Fibroblast of skin of right biceps (primary cell): Measurements from ENCODE around the gene LPA.
"Not testable (repeated sequence)": the region's sequence is repeated elsewhere in the genome, so short reads cannot be mapped to it uniquely, and the experiment has no call there.

Experiments
- DNase-seq: peaks from one replicate; pipeline ENCODE4 v3.0.0-alpha.2; 2013

LPA gene

DNA sequence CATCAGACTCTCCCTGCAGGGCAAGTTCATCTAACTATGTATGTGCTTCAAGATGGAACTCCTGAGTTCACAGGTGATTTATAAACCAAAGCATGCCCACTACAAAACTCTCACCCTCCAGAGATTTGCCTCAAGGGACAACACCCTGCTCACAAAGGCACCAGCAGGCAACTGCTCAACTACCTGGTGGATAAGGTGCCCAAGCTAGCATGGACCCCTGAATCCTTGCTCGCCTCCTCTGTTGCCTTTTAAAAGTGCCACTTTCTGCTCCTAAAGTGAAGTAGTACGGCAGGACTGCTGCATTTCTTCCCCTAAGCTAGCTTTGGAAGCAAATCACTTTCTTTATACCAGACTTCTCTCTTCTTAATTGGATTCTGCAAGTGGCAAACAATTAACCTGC lies 1.2 kb downstream of the LPA start:
- no peak for DNase-seq

DNA sequence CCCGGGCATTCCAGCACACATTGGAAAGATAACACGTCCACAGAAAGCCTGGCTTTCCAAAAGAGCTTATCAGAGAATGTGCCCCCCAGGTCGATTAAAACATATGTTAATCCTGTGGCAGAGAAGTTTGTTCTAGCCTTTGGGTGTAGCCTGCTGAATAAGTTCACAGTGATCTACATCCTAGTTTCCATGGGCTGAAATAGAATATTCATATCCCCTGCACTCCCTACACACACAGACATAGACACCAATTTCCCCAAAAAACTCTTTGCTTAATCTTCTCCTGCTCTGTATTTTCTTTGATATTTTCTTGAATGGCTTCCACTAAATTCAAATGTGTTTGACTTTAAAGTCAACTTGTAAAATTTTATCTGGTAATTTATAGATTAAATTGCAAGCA lies 1.6 kb downstream of the LPA start:
- DNase-seq = no peak

DNA sequence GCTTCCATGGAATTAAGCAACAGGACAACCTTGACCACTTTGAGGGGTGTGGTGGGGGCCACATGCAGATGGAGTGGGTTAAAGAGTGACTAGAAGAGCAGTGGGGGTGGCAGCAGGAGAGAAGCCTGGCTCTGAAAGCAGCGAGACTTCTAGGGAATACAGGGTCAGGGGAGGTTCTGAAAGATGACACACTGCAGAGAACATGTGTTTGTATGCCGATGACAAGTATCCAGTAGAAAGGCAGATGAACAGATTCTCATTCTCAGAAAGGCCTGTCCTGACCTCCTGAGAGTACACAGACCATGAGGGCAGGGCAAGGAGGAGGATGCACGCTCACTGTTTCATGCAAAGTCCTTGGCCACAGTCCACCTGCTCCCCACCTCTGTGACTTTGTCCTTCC lies 2.9 kb downstream of the LPA start:
- no peak for DNase-seq

DNA sequence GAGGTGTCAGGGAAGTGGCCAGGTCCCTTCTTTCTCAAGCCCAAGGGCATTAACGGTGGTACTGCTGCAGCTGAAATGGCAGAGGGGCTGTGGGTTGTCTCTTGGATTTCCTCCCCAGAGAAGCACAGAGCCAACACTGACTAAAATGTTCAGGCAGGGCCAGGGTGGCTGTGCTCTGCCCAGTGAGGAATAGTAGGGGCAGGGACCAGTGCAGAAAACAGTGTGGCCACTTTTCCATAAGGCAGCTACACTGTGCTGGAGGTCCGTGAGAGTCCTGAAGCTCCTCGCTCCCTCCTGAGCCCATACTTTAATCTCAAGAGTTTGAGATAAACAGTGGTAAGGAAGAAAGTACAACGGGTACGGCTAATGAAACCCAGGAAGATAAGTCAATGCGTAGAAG lies 4.5 kb downstream of the LPA start:
- no peak for DNase-seq

DNA sequence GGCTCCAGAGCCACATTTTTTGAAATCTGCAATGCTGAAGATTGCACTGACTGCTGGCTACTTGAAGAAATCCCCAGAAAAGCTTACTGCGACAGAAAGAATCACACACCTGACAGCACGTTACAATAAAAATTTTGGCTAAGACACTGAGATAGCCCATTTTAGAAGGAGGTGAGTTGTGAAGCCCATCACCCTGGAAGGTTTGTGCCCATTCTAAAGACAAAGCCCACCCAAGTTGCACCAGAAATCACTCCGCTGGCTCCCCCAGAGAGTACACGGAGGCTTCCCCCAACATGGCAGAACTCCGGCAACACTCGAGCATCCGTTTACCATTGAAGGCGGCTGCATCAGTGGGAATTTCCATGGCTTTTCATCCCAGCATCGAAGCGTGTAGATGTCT lies 29.4 kb downstream of the LPA start:
- peak; percentile 5 for DNase-seq

DNA sequence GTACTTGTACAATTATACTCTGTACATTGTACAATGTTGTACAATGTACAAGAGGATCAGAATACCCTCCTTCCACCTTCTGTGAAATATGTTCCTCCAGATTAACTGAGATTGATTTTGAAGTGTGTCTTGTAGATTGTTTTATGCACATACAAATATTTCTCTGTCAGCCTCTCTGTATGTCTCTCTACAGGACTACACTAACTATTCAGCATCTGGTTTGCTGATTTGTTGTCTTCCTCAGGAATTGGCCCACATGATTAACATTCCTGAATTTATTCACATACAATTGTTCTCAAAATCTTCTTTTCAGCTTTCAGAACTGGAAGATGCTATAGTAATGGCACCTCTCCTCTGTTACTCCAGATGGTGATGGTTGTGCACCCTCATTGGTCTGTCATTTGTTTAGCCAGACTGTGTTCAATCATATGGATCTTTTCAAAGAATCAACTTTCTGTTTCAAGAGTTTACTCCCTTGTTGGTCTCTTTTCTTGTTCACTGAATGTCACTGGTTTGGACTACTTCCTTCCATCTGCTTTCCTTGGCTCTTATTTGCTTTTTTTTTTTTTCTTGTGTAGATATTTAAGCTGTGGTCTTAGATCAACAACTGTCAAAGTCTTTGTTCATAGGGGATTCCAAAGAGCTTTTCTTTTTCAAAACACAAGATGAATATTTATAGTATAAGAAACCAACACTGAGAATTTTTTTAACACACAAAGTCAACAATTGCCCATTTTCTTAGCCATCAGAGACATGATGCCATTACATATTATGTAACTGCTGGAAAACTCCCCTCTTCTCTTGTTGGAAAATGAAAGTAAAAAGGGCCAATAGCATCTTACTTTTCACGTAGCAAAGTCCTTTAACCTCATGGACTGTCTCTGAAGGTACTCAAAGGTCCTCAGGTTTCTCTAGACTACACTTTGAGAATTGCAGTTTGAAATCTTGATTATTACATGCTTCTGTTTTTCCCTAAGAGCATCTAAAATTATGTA lies 67.9 kb downstream of the LPA start:
- no peak for DNase-seq

DNA sequence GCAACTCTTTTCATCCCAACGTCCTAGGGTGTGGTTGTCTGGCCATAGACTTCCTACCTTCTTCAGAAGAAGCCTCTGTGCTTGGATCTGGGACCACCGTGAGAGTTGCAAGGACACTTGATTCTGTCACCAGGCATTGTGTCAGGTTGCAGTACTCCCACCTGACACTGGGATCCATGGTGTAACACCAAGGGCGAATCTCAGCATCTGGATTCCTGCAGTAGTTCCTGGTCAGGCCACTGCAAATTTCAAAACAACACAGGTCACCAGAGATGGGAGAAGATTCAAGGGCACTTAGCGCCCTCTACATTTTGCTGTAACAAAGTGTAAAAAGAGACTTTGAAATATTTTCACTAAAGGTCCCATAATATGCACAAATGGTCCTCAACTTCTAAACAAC lies 68.8 kb downstream of the LPA start:
- DNase-seq = not testable (repeated sequence)

DNA sequence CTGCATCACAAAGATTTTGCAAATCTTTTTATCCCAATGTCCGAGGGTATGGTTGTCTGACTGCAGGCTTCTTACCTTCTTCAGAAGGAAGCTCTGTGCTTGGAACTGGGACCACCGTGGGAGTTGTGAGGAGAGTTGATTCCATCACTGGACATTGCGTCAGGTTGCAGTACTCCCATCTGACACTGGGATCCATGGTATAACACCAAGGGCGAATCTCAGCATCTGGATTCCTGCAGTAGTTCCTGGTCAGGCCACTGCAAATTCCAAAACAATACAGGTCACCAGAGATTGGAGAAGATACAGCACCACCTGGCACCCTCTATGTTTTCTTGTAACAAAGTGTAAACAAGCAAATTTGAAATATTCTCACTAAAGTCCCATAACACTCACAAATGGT lies 77.7 kb downstream of the LPA start:
- DNase-seq = no peak

DNA sequence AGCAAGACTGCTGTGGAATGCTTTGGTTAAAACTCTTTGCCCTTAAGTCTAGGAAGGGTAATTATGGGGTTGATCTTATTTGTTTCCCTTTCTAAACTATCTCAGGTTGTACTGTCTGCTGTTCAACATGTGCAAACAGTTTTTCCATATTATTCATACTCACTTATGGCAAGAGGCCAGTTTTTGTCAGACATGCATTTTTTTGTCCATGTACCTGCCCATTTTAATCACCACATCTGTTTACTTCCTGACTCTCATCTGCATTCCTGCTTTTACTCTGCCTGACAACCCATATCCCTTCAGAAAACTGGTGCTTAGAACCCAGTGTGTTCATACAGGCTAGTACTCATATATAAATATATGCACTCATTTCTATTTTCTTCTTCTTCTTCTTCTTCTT lies 80.3 kb downstream of the LPA start:
- DNase-seq = no peak

DNA sequence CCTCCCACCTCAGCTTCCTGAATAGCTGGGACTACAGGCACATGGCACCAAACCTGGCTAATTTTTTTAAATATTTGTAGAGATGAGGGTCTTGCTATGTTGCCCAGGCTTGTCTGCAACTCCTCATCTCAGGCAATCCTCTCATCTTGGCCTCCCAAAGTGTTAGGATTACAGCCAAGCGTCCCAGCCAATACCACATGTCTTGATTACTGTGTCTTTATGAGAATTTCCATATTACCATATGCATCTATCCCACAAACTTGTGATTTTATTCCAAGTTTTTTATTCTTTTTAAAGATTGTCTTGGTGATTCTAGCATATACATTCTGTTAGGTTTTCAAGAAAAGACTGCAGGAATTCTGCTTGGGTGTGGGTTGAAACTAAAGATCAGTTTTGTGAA lies 82.7 kb downstream of the LPA start:
- DNase-seq = no peak

DNA sequence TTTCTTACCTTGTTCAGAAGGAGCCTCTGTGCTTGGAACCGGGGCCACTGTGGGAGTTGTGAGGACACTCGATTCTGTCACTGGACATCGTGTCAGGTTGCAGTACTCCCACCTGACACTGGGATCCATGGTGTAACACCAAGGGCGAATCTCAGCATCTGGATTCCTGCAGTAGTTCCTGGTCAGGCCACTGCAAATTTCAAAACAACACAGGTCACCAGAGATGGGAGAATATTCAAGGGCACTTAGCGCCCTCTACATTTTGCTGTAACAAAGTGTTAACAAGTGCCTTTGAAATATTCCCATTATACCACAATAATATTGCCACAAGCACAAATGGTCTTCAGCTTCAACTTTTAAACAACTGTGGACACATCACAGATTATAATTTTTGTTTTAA lies 85.6 kb downstream of the LPA start:
- DNase-seq = not testable (repeated sequence)

DNA sequence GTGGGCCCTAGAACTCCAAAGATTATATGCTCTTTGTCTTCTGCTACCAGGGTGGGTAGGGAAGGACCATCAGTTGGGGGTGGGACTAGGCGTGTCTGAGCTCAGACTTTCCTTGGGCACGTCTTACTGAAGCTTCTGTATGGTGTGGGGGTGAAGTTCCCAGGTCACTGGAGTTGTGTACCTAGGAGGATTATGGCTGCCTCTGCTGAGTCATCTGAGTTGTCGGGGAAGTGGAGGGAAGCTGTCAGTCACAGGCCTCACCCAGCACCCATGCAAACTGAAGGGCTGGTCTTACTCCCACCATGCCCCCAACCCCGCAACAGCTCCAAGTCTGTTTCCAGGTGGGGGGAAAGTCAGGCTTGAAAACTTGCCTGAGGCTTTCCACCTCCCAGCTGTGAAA lies 90.1 kb downstream of the LPA start:
- DNase-seq = no peak

DNA sequence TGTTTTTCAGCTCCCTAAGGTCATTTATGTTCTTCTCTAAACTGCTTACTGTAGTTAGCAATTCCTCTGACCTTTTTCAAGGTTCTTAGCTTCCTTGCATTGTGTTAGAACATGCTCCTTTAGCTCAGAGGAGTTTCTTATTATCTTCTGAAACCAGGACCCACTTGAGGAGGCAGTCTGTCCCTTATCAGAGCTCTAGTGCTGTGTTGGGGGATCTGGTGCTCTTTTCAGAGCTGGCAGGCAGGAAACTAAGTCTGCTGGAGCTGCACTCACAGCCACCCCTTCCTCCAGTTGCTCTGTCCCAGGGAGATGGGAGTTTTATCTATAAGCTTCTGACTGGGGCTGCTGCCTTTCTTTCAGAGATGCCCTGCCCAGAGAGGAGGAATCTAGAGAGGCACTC lies 92.9 kb downstream of the LPA start:
- not testable (repeated sequence) for DNase-seq

DNA sequence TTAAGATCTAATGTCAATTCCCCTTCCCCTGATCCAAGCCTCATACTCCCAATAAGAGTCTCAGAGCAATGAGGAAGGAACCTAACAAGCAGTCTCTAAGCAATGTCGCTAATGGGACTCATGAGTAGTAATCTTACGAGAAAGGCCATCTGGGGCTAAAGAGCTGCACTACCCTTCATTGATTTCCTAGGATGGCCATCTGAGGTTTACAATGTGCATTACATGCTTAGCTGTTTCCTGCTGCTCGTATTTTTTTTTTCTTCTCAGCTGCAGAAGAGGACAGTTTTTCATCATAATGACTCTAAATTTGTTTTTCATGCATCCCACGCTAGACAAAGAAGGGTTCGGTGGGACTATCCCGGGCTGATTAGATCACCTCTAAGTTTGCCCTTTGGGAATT lies 119.3 kb downstream of the LPA start:
- DNase-seq = no peak

DNA sequence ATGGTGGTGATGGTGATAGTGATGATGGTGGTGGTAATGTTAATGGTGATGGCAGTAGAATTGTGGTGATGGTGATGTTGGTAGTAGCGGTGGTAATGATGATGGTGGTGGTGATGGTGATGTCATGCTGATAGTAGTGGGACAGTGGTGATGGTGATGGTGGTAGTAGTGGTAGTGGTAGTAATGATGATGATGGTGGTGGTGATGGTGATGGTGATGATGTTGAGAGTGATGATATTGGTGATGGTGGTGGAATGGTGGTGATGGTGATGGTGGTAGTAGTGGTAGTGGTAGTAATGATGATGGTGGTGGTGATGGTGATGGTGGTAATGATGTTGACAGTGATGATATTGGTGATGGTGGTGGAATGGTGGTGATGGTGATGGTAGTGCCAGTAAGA lies 128.8 kb downstream of the LPA start:
- no peak for DNase-seq

DNA sequence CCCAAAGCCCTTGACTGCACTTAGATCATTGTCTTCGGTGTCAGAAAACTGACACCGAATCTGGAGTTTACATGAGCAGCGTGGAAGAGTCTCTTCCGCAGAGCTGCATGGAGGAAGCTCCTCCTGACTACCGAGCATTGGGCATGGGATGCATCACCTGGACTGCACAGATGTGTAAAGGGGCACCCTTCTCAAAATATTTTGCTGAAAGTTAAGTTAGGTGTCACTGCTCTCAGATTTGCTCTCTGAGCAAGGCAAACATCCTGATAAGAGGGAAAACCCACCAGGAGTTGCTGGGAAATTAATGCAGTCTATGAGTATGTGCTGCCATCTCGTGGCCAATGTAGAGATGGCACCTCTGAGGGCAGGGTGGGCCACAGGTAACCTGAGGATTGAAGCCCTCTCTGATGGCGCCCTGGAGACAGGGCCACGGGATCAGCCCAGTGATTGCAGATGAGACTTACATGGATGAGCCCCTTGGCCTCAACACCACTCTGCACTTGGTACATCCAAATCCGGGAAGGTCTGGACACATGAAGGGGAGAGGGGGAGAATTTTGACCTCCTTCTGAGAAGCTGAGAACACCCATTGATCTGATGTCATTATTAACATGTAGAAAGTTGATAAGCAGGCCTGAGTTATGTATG lies 129.9 kb downstream of the LPA start:
- peak; percentile 47 for DNase-seq

DNA sequence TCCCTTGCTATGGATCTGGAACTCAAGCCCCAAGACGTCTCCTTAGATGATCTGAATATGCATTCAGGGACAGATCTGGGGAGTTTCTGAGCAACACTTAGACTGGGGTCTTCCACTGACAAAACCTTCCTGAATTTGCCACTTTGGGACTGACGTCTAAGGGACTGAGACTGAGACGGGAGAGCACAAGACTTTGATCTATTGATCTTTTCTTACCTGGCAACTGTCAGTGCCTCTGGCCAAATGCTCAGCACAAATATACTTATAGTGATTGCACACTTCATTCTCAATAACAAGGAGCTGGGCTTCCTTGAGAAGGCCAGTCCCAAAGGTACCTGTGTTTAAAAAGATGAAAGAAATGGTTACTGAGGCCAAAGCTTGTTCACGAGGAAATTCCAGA lies 131.8 kb downstream of the LPA start:
- DNase-seq = no peak

DNA sequence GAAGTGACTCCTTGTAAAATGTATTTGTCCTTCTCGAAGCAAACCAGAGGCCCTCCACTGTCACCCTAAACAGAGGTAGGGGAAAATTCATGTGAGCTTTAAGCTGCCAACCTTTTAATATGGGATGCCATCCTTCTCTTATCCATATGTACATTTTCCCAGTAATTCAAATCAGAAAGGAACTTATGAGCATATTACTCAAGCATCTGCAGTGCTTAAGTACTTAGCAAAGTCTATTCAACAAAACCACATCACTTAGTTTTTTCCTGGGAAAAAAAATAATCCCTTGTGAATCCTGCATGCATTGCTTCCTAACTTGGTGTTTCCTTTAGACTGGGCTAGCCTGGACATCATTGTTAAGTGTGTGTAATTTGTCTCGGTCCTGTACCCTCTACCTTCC lies 132.2 kb downstream of the LPA start:
- DNase-seq = no peak

DNA sequence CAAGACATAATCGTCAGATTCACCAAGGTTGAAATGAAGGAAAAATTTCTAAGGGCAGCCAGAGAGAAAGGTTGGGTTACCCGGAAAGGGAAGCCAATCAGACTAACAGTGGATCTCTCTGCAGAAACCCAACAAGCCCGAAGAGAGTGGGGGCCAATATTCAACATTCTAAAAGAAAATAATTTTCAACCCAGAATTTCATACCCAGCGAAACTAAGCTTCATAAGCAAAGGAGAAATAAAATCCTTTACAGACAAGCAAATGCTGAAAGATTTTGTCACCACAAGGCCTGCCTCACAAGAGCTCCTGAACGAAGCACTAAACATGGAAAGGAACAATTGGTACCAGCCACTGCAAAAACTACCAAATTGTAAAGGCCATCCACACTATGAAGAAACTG lies 134.6 kb downstream of the LPA start:
- DNase-seq = not testable (repeated sequence)

DNA sequence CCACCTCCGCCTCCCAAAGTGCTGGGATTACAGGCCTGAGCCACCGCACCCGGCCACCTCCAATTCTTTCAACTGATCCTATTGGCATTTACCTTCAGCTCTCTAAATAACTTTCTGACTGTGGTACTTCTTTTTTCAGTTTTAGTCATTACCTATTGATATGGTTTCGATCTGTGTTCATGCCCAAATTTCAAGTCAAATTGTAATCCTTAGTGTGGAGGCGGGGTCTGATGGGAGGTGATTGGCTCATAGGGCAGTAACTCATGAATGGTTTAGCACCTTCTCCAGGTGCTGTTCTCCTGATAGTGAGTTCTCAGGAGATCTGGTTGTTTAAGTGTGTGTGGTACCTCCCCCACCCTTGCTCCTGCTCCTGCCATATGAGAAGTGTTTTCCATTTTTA lies 140.9 kb downstream of the LPA start:
- no peak for DNase-seq

DNA sequence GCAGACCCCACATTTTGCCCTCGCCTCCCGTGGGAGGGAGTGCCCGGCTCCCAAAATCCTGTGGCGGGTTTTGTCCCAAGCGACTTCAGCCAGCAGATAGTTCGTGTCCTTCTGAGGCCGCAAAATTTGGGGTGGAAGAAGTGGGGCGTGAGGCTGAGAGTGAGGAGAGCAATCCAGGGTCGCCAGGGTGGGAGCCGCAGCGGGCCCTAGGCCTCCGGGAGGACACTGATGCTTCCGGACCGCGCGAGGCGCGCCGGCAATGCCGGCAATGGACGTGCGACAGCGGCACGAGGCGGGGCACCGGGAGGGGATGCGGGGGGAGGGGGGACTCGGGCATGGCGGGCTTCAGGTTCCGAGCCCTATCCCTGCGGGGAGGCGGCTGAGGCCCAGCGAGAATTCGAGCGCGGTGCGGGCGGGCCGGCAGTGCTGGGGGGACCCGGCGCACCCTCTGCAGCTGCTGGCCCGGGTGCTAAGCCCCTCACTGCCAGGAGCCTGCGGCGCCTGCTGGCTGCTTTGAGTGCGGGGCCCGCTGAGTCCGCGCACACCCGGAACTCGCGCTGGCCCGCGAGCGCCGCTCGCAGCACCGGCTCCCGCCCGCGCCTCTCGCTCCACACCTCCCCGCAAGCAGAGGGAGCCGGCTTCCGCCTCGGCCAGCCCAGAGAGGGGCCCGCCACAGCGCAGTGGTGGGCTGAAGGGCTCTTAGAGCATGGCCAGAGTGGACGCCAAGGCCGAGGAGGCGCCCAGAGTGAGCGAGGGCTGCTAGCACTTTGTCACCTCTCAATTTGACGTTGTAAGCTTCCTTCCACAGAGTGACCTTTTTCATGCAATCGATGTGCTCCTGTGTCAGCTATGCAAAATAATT lies 143.8 kb downstream of the LPA start:
- DNase-seq = peak; percentile 72

DNA sequence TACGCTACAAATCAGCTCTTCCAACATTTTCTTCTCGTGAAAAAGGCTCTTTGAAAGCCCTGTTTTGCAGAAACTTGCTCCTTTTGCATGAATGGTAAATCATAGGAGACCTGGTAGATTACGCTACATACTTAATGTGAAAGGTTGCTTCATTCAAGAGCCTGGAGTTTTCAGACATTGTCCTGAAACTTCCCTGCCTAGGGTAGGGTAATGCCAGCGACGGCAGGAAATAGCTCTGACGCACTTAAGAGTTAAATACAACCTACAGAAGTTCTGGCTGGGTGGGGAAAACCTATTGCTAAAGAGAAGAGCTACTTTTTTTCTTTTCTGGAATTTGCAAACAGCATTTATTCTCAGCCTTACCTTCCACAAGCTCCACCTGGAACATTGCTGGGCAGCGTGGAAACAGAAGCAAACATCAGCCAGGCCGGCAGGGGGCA lies 144.5 kb downstream of the LPA start:
- no peak for DNase-seq

DNA sequence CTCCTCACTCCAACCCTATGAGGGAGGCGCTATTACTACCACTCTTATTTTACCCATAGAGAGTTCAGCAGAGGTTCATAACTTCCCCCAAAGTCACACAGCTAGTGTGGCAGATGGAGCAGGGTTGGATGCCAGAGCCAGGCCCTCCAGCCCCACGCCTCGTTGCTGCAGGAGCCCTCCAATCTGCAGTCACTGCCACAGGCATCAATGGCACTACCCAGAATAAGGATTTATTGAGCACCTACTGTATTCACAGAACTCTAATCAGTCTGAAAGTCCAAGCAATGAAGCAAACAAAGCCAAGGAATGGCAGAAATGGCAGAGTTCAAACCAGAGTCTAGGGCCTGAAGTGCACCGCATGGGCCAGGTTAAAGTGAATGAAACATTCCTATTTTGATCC lies 144.9 kb downstream of the LPA start:
- no peak for DNase-seq
